Endodermal cell (in vitro differentiated cells): ENCODE results near the gene SYP. TPM values are rescaled to one million over a fixed set of nuclear protein-coding genes. Genes with fewer than 3 reads are reported as not detected.
A peak's percentile ranks its signal among the peaks of the same experiment; 100 is the strongest.
"Not testable (repeated sequence)": the region's sequence is repeated elsewhere in the genome, so short reads cannot be mapped to it uniquely, and the experiment has no call there.

Experiments used
- DNase-seq: peaks from one replicate; pipeline ENCODE4 v3.0.0-alpha.2; 2017
- H3K27ac ChIP-seq: 2 replicates; pipeline ENCODE4 v1.5.1; 2013; ENCODE audit warnings: mild to moderate bottlenecking, low read depth, low read length, moderate library complexity
- H3K27me3 ChIP-seq: 2 replicates; pipeline ENCODE4 v1.6.1; 2013; ENCODE audit warnings: mild to moderate bottlenecking, low read length, moderate library complexity; ENCODE audit not compliant: insufficient read depth, control insufficient read depth, poor library complexity, severe bottlenecking
- H3K36me3 ChIP-seq: 2 replicates; pipeline ENCODE4 v1.7.0; 2013; ENCODE audit warnings: mild to moderate bottlenecking, low read length, moderate library complexity; ENCODE audit not compliant: control insufficient read depth, insufficient read depth
- H3K4me1 ChIP-seq: one replicate; pipeline ENCODE4 v1.7.0; 2013; ENCODE audit warnings: low read length; ENCODE audit not compliant: control insufficient read depth, insufficient read depth
- H3K4me3 ChIP-seq: 2 replicates; pipeline ENCODE4 v1.5.1; 2013; ENCODE audit warnings: mild to moderate bottlenecking, low read length, moderate library complexity
- H3K9ac ChIP-seq: 2 replicates; pipeline ENCODE4 v1.6.1; 2013; ENCODE audit warnings: mild to moderate bottlenecking, low read length, moderate library complexity; ENCODE audit not compliant: poor library complexity, severe bottlenecking; ENCODE audit errors: extremely low read depth
- H3K9me3 ChIP-seq: 2 replicates; pipeline ENCODE4 v1.6.1; 2013; ENCODE audit warnings: mild to moderate bottlenecking, low read length, moderate library complexity; ENCODE audit not compliant: control insufficient read depth
- H3K27ac Mint-ChIP-seq: 2 replicates; pipeline ENCODE4 v1.8.0; 2020; ENCODE audit warnings: mixed read lengths
- H3K27me3 Mint-ChIP-seq: 2 replicates; pipeline ENCODE4 v1.8.0; 2021; ENCODE audit warnings: mild to moderate bottlenecking, mixed read lengths; ENCODE audit not compliant: insufficient read depth
- H3K36me3 Mint-ChIP-seq: 2 replicates; pipeline ENCODE4 v1.8.0; 2020; ENCODE audit warnings: low read depth, mixed read lengths
- H3K4me1 Mint-ChIP-seq: 2 replicates; pipeline ENCODE4 v1.8.0; 2020; ENCODE audit warnings: mixed read lengths
- H3K4me3 Mint-ChIP-seq: 2 replicates; pipeline ENCODE4 v1.8.0; 2020; ENCODE audit warnings: mild to moderate bottlenecking, moderate library complexity, mixed read lengths
- H3K9me3 Mint-ChIP-seq: 2 replicates; pipeline ENCODE4 v1.8.0; 2020; ENCODE audit warnings: mild to moderate bottlenecking, mixed read lengths
- CTCF ChIP-seq: fragments of 200-600 bp; sonication (generic); conservative IDR thresholded peaks from 2 replicates; pipeline ENCODE4 v1.5.0; 2021; ENCODE audit warnings: antibody characterized with exemption, mild to moderate bottlenecking
- WGBS, 2 experiments: methylation state at CpG; one replicate each; pipeline versions ENCODE4 v1.1.5 to v1.1.7; 2013; ENCODE audit warnings: missing lambda C conversion rate in 2 of 2, mixed read lengths in 1 of 2; ENCODE audit not compliant: insufficient coverage in 1 of 2, insufficient read length in 1 of 2; 5-methylcytosine and 5-hydroxymethylcytosine counted together
- total RNA-seq, 2 donors: library from RNA; stranded (reverse); fragmentation: NEBNext Ultra II Directional in 1 of 2; extraction: Animal tissue kit (Norgen Biotek cat#: 25700) in 1 of 2; gene quantifications; 2 replicates in 1 of 2; 3 replicates in 1 of 2; pipeline ENCODE4 v1.2.1, GENCODE V29; 2021

SYP gene
- total RNA-seq, 2 donors from 2014 or later, result 0.48 to 0.51 TPM

DNA sequence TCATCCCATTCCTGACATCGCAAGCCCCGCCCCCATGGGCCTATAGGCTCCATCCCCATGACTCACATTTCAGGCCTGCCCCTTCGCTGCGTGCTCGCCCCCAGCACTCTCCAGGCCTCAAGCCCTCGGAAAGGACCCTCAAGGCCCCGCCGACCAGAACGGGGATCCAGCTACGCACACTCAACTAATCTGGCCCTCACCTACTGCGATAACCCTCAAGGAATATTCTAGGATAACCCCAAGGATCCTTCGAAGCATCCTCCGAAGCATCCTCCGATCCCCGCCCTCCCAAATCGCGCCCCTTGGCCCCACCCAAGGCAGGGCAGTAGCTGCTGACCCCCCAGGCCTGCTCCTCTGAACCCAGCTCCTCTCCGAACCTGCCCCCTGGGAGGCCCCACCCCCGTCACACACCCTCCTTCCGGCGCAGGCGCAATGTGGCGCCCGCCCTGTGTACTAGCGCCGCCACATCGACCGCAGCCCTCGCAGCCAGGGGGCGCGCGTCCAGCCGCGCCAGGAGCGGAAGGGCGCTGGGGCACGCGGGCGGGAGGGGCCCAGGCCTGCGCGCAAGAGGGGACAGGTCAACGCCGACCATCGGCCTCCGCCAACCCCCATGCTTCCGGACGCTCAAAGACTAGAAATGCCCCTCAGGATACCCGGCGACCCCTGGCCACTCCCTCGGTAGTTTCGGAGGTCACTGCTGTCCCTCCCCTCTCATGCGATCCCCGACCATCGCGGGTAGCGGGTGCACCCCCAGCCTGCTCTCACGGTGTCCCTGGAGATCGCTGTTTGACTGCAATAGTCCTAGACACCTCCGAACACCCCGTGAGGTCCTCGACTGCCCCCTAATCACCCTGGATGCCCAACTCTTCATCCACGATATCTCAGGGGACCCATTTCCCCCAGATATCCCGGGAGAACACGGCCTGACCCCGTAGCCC, 43.8 kb downstream of the SYP start:
- Mint-ChIP-seq H3K4me3 (peak overlapping the region; percentile 74), H3K9me3 (peaks cover 56% of the 10 kb centered on the region), H3K27me3 (peaks cover 32% of the 10 kb centered on the region), H3K36me3 (no peaks in the 10 kb centered on the region), H3K27ac (peak overlapping the region; percentile 94), H3K4me1 (no peaks in the 10 kb centered on the region)
- whole genome bisulfite sequencing, 2 experiments, result 12 to 17% methylated on average over 13 to 60 of the region's 65 CpGs
- H3K4me3 ChIP-seq, result peak overlapping the region; percentile 72
- peak overlapping the region; percentile 67 for H3K9ac ChIP-seq
- no peaks in the 10 kb centered on the region for H3K4me1 ChIP-seq
- DNase-seq, result peak; percentile 90
- TF ChIP-seq CTCF, result peak; percentile 78
- no peaks in the 10 kb centered on the region for H3K9me3 ChIP-seq
- no peaks in the 10 kb centered on the region for H3K36me3 ChIP-seq
- H3K27me3 ChIP-seq, result no peaks in the 10 kb centered on the region
- peak overlapping the region; percentile 93 for H3K27ac ChIP-seq

DNA sequence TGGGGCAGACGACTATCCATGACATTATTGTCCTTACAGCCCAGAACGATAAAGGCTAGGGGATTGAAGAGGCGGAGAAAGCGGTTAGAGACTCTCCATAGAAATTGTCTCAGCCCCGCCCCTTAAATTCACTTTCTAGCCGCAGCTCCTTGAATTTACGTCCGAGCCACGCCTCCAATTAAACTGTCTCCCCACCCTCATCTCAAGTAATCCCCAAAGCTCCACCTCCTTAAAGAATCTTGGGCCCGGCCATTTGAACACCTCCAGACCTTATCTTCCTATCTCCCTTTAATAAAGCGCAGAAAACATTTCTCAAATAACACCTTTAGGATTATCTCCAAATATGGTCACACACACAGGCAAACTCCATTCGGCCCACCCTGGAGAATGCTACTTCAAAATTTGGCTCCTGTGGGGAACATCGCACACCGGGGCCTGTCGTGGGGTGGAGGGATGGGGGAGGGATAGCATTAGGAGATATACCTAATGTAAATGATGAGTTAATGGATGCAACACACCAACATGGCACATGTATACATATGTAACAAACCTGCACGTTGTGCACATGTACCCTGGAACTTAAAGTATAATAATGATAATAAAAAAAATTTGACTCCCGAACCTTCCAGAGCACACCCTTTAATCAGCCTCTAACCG, 44.6 kb downstream of the SYP start:
- no peaks in the 10 kb centered on the region for H3K36me3 Mint-ChIP-seq
- peaks cover 62% of the 10 kb centered on the region for H3K9me3 Mint-ChIP-seq
- no peaks in the 10 kb centered on the region for H3K4me1 Mint-ChIP-seq
- no peaks in the 10 kb centered on the region for H3K27me3 ChIP-seq
- peak overlapping the region; percentile 74 for H3K4me3 Mint-ChIP-seq
- H3K9ac ChIP-seq, result no peak overlapping the region
- H3K27ac Mint-ChIP-seq, result peak overlapping the region; percentile 94
- WGBS, 2 experiments, result 0 to 16% methylated on average over 1 to 17 of the region's 18 CpGs
- H3K27me3 Mint-ChIP-seq, result peaks cover 29% of the 10 kb centered on the region
- H3K27ac ChIP-seq, result peak overlapping the region; percentile 22
- H3K4me3 ChIP-seq, result peak overlapping the region; percentile 72
- TF ChIP-seq CTCF, result no peak
- no peaks in the 10 kb centered on the region for H3K36me3 ChIP-seq
- peak; percentile 77 for DNase-seq
- no peaks in the 10 kb centered on the region for H3K9me3 ChIP-seq
- no peaks in the 10 kb centered on the region for H3K4me1 ChIP-seq

DNA sequence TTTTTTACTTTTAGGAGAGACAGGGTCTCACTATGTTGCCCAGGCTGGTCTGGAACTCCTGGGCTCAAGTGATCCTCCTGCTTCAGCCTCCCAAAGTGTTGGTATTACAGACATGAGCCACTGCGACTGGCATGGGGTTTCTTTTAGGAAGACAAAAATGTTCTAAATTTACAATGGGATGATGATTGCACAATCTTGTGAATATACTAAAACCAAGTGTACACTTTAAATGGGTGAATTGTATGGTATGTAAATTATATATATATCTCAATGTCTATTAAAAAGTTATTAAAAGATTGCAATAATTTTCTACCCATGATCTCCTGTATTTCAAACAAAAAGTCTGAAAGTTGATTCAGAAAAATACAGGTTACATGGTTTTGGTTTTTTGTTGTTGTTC, 46.5 kb downstream of the SYP start:
- no peak overlapping the region for H3K27ac ChIP-seq
- WGBS, 2 experiments, result 100% methylated on average over 1 of the region's 1 CpG; no CpG with 5 or more reads in 1 of the 2 experiments
- no peaks in the 10 kb centered on the region for H3K9me3 ChIP-seq
- H3K9ac ChIP-seq, result no peak overlapping the region
- H3K9me3 Mint-ChIP-seq, result peaks cover 59% of the 10 kb centered on the region
- no peak overlapping the region for H3K4me3 ChIP-seq
- no peak for TF ChIP-seq CTCF
- peaks cover 15% of the 10 kb centered on the region for H3K27me3 Mint-ChIP-seq
- no peak overlapping the region for H3K4me3 Mint-ChIP-seq
- no peak overlapping the region for H3K27ac Mint-ChIP-seq
- H3K36me3 ChIP-seq, result no peaks in the 10 kb centered on the region
- no peaks in the 10 kb centered on the region for H3K27me3 ChIP-seq
- no peaks in the 10 kb centered on the region for H3K4me1 ChIP-seq
- H3K4me1 Mint-ChIP-seq, result no peaks in the 10 kb centered on the region
- DNase-seq, result no peak
- no peaks in the 10 kb centered on the region for H3K36me3 Mint-ChIP-seq

DNA sequence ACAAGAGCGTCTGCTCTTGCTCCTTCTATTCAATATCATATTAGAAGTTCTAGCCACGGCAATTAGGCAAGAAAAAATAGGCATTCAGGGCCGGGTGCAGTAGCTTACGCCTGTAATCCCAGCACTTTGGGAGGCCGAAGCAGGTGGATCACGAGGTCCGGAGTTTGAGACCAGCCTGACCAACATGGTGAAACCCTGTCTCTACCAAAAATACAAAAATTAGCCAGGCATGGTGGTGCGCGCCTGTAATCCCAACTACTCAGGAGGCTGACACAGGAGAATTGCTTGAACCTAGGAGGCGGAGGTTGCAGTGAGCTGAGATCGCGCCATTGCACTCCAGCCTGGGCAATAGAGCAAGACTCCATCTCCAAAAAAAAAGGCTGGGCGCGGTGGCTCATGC, 50.7 kb downstream of the SYP start:
- not testable (repeated sequence) for H3K36me3 ChIP-seq, H3K4me1 Mint-ChIP-seq, H3K4me3 Mint-ChIP-seq, H3K4me3 ChIP-seq, H3K27ac ChIP-seq, H3K27me3 Mint-ChIP-seq, H3K4me1 ChIP-seq, H3K9me3 ChIP-seq, DNase-seq, H3K9ac ChIP-seq, H3K27me3 ChIP-seq, H3K27ac Mint-ChIP-seq, H3K36me3 Mint-ChIP-seq
- peaks cover 41% of the 10 kb centered on the region for H3K9me3 Mint-ChIP-seq
- 86 to 98% methylated on average over 7 to 13 of the region's 14 CpGs for WGBS, 2 experiments
